Measurements from ENCODE around the gene MIPOL1.
"Not testable (repeated sequence)": the region's sequence is repeated elsewhere in the genome, so short reads cannot be mapped to it uniquely, and the experiment has no call there.

MIPOL1 gene

GRCh38 chr14:37263656-37264236, 66.0 kb downstream of the MIPOL1 start:
- Mint-ChIP-seq H3K27me3 (no peaks in the 10 kb centered on the region), H3K27ac (no peak overlapping the region), H3K4me1 (ENCODE audit: low read depth) (no peaks in the 10 kb centered on the region), H3K36me3 (ENCODE audit: low read depth) (no peaks in the 10 kb centered on the region), H3K9me3 (no peaks in the 10 kb centered on the region), H3K4me3 (no peak overlapping the region)
- intact Hi-C loops (cut with micrococcal nuclease): no loop called here

GRCh38 chr14:37268788-37269187, 71.1 kb downstream of the MIPOL1 start:
- Mint-ChIP-seq H3K4me1 (ENCODE audit: low read depth) (no peaks in the 10 kb centered on the region), H3K27ac (no peak overlapping the region), H3K27me3 (no peaks in the 10 kb centered on the region), H3K36me3 (ENCODE audit: low read depth) (no peaks in the 10 kb centered on the region), H3K4me3 (no peak overlapping the region), H3K9me3 (no peaks in the 10 kb centered on the region)
- intact Hi-C loops (cut with micrococcal nuclease): no loop called here

- Mint-ChIP-seq H3K27ac (no peak overlapping the region), H3K36me3 (ENCODE audit: low read depth) (no peaks in the 10 kb centered on the region), H3K27me3 (no peaks in the 10 kb centered on the region), H3K4me3 (no peak overlapping the region), H3K9me3 (no peaks in the 10 kb centered on the region), H3K4me1 (ENCODE audit: low read depth) (no peaks in the 10 kb centered on the region)
- intact Hi-C loops (cut with micrococcal nuclease): no loop called here
Measured at GRCh38 chr14:37270629-37271028, 72.9 kb downstream of the MIPOL1 start.

GRCh38 chr14:37272569-37272968, 74.8 kb downstream of the MIPOL1 start:
- Mint-ChIP-seq H3K4me1 (ENCODE audit: low read depth) (no peaks in the 10 kb centered on the region), H3K27ac (no peak overlapping the region), H3K9me3 (no peaks in the 10 kb centered on the region), H3K4me3 (no peak overlapping the region), H3K27me3 (no peaks in the 10 kb centered on the region), H3K36me3 (ENCODE audit: low read depth) (no peaks in the 10 kb centered on the region)
- intact Hi-C loops (cut with micrococcal nuclease): no loop called here

GRCh38 chr14:37274652-37275051, 76.9 kb downstream of the MIPOL1 start:
- Mint-ChIP-seq H3K27ac (no peak overlapping the region), H3K4me3 (no peak overlapping the region), H3K27me3 (no peaks in the 10 kb centered on the region), H3K9me3 (no peaks in the 10 kb centered on the region), H3K36me3 (ENCODE audit: low read depth) (no peaks in the 10 kb centered on the region), H3K4me1 (ENCODE audit: low read depth) (no peaks in the 10 kb centered on the region)
- intact Hi-C loops (cut with micrococcal nuclease): no loop called here

- Mint-ChIP-seq H3K27ac (no peak overlapping the region), H3K4me1 (ENCODE audit: low read depth) (no peaks in the 10 kb centered on the region), H3K4me3 (no peak overlapping the region), H3K9me3 (no peaks in the 10 kb centered on the region), H3K36me3 (ENCODE audit: low read depth) (no peaks in the 10 kb centered on the region), H3K27me3 (no peaks in the 10 kb centered on the region)
- intact Hi-C loops (cut with micrococcal nuclease): no loop called here
Measured at GRCh38 chr14:37275963-37276362, 78.2 kb downstream of the MIPOL1 start.

GRCh38 chr14:37278636-37279538, 81.2 kb downstream of the MIPOL1 start:
- Mint-ChIP-seq H3K9me3 (no peaks in the 10 kb centered on the region), H3K27me3 (no peaks in the 10 kb centered on the region), H3K4me3 (no peak overlapping the region), H3K36me3 (ENCODE audit: low read depth) (no peaks in the 10 kb centered on the region), H3K27ac (no peak overlapping the region), H3K4me1 (ENCODE audit: low read depth) (no peaks in the 10 kb centered on the region)
- intact Hi-C loops (cut with micrococcal nuclease): no loop called here

GRCh38 chr14:37279818-37280217, 82.1 kb downstream of the MIPOL1 start:
- Mint-ChIP-seq H3K36me3 (ENCODE audit: low read depth) (no peaks in the 10 kb centered on the region), H3K9me3 (no peaks in the 10 kb centered on the region), H3K4me3 (no peak overlapping the region), H3K27me3 (no peaks in the 10 kb centered on the region), H3K4me1 (ENCODE audit: low read depth) (no peaks in the 10 kb centered on the region), H3K27ac (no peak overlapping the region)
- intact Hi-C loops (cut with micrococcal nuclease): no loop called here

- Mint-ChIP-seq H3K27ac (no peak overlapping the region), H3K27me3 (no peaks in the 10 kb centered on the region), H3K4me3 (no peak overlapping the region), H3K9me3 (no peaks in the 10 kb centered on the region), H3K36me3 (ENCODE audit: low read depth) (no peaks in the 10 kb centered on the region), H3K4me1 (ENCODE audit: low read depth) (no peaks in the 10 kb centered on the region)
- intact Hi-C loops (cut with micrococcal nuclease): no loop called here
Measured at GRCh38 chr14:37284760-37285159, 87.0 kb downstream of the MIPOL1 start.

- no peak overlapping the region for H3K4me3 Mint-ChIP-seq
- intact Hi-C loops (cut with micrococcal nuclease): no loop called here
- no peaks in the 10 kb centered on the region for H3K9me3 Mint-ChIP-seq
- no peaks in the 10 kb centered on the region for H3K36me3 Mint-ChIP-seq (ENCODE audit: low read depth)
- H3K27ac Mint-ChIP-seq: no peak overlapping the region
- H3K27me3 Mint-ChIP-seq: no peaks in the 10 kb centered on the region
- no peaks in the 10 kb centered on the region for H3K4me1 Mint-ChIP-seq (ENCODE audit: low read depth)
Measured at GRCh38 chr14:37285220-37285619, 87.5 kb downstream of the MIPOL1 start.

- no peaks in the 10 kb centered on the region for H3K36me3 Mint-ChIP-seq (ENCODE audit: low read depth)
- no peaks in the 10 kb centered on the region for H3K4me1 Mint-ChIP-seq (ENCODE audit: low read depth)
- intact Hi-C loops (cut with micrococcal nuclease): no loop called here
- H3K27ac Mint-ChIP-seq: no peak overlapping the region
- H3K27me3 Mint-ChIP-seq: no peaks in the 10 kb centered on the region
- H3K4me3 Mint-ChIP-seq: no peak overlapping the region
- peaks cover 23% of the 10 kb centered on the region for H3K9me3 Mint-ChIP-seq
Measured at GRCh38 chr14:37289688-37290087, 92.0 kb downstream of the MIPOL1 start.

- H3K9me3 Mint-ChIP-seq: peaks cover 31% of the 10 kb centered on the region
- intact Hi-C loops (cut with micrococcal nuclease); H3K36me3 Mint-ChIP-seq (ENCODE audit: low read depth): not testable (repeated sequence)
Measured at GRCh38 chr14:37295262-37295661, 97.5 kb downstream of the MIPOL1 start.

GRCh38 chr14:37311252-37311651, 113.5 kb downstream of the MIPOL1 start:
- Mint-ChIP-seq H3K4me3 (no peak overlapping the region), H3K4me1 (ENCODE audit: low read depth) (no peaks in the 10 kb centered on the region), H3K9me3 (no peaks in the 10 kb centered on the region), H3K27me3 (no peaks in the 10 kb centered on the region), H3K27ac (no peak overlapping the region), H3K36me3 (ENCODE audit: low read depth) (no peaks in the 10 kb centered on the region)
- intact Hi-C loops (cut with micrococcal nuclease): no loop called here

More at GRCh38 chr14:37295262-37295661, 97.5 kb downstream of the MIPOL1 start:
- H3K4me1 Mint-ChIP-seq (ENCODE audit: low read depth); H3K4me3 Mint-ChIP-seq; H3K27me3 Mint-ChIP-seq; H3K27ac Mint-ChIP-seq: not testable (repeated sequence)

- H3K27me3 Mint-ChIP-seq: no peaks in the 10 kb centered on the region
- no peak overlapping the region for H3K4me3 Mint-ChIP-seq
- no peaks in the 10 kb centered on the region for H3K36me3 Mint-ChIP-seq (ENCODE audit: low read depth)
- intact Hi-C loops (cut with micrococcal nuclease): no loop called here
- H3K4me1 Mint-ChIP-seq (ENCODE audit: low read depth): no peaks in the 10 kb centered on the region
- no peaks in the 10 kb centered on the region for H3K9me3 Mint-ChIP-seq
- H3K27ac Mint-ChIP-seq: no peak overlapping the region
Measured at GRCh38 chr14:37318938-37319337, 121.2 kb downstream of the MIPOL1 start.

All from dendritic cell treated with granulocyte-macrophage colony-stimulating factor and Interleukin-4, amounts not matched to agents 40 ng/mL and 50 ng/mL, for 4 days (primary cell).